KG1 (cell line): Measurements from ENCODE around the gene PPM1H.
"Not testable (repeated sequence)": the region's sequence is repeated elsewhere in the genome, so short reads cannot be mapped to it uniquely, and the experiment has no call there.

ENCODE experiments used
- DNase-seq: peaks from one replicate; lab custom pipeline; 2025; lab: John Stamatoyannopoulos, UW

The PPM1H gene

GRCh38 chr12:62908674-62909073 is 26.3 kb downstream of the PPM1H start:
- DNase-seq = no peak

DNA sequence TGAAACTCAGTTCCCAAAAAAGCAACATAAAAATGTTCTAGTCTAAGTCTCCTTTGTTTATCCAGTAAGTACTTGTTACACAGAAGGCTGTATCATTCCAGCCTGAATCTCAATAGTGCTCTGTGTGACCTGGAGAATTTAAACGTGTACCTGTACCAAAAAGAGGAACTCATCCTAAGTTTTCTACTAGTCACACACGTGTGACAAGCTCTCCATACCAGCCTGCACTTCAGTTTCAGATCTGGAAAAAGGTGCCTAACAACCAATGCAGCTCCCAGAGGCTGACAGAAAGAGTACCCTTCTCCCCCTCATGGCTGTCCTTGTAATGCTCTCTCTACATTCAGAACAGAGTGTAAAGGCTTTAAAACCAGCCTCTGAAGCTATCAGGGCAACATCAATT is 27.4 kb downstream of the PPM1H start:
- DNase-seq = no peak

GRCh38 chr12:62907078-62907477 is 27.9 kb downstream of the PPM1H start:
- no peak for DNase-seq

DNA sequence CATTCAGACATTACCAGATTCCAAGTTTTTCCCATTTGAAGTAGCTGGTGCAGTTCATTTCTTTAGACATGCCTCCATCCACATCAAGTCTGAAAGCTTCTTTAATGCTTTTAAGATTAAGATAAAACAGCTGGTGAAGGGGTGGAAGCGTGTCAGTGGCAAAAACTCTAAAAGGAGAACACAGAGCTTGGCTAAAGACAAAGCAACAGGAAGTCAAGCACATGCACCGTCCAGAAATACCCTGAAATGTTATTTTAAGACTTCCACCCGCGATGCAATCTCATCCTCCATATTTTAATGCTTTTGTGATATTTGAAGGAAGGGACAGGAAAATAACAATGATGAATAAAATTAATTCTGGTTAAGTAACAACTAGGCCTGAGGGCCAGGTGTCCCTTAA is 31.8 kb downstream of the PPM1H start:
- no peak for DNase-seq

- DNase-seq = no peak
These were observed 34.2 kb downstream of the PPM1H start for GRCh38 chr12:62900686-62901272.

DNA sequence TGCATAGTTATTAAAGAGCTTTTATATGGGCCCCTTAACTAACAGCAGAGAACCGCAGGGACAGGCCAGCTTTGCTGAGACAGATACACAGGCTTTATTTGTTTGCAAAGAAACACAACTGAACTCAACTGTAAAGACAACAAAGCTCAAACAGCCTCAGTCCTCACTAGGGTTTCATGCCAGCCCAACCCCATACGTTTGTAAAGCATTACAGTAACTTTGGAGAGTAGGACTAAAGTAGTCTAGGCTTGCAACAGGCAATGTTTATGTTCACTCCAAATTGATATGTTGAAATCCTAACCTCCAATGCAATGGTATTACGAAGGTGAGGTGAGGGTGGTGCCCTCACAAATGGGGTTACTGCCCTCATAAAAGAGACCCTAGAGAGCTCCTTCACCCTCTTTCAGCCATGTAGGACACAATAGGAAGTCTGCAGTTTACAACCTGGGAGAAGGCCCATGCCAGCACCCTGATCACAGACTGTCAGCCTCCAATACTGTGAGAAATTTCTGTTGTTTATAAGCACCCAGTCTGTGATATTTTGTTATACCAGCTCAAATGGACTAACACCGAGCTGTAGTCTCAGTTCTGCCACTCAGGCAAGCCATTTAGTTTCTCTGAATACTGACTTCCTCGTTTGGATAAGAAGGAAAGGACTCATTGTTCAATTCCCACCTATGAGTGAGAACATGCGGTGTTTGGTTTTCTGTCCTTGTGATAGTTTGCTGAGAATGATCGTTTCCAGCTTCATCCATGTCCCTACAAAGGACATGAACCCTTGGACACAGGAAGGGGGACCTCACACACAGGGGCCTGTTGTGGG is 35.2 kb downstream of the PPM1H start:
- no peak for DNase-seq

- DNase-seq = no peak
These were observed 36.4 kb downstream of the PPM1H start for GRCh38 chr12:62898526-62898925.

- DNase-seq = no peak
These were observed 39.5 kb downstream of the PPM1H start for GRCh38 chr12:62895351-62895877.

DNA sequence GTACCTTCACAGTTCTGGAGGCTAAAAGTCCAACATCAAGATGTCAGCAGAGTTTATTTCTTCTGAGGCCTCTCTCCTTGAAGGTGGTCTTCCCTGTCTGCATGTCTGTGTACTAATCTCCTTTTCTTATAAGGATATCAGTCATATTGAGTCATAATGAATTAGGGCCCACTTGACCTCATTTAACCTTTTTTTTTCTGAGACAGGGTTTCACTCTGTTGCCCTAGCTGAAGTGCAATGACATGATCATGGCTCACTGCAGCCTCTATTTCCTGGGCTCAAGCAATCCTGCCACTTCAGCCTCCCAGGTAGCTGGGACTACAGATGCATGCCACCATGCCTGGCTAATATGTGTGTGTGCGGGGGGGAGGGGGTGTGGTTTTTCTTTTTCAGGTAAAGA is 41.7 kb downstream of the PPM1H start:
- no peak for DNase-seq

- DNase-seq = no peak
These were observed 43.0 kb downstream of the PPM1H start for GRCh38 chr12:62891805-62892549.

GRCh38 chr12:62888454-62889110 is 46.4 kb downstream of the PPM1H start:
- DNase-seq = no peak

- no peak for DNase-seq
These were observed 48.2 kb downstream of the PPM1H start for GRCh38 chr12:62886796-62887195.

DNA sequence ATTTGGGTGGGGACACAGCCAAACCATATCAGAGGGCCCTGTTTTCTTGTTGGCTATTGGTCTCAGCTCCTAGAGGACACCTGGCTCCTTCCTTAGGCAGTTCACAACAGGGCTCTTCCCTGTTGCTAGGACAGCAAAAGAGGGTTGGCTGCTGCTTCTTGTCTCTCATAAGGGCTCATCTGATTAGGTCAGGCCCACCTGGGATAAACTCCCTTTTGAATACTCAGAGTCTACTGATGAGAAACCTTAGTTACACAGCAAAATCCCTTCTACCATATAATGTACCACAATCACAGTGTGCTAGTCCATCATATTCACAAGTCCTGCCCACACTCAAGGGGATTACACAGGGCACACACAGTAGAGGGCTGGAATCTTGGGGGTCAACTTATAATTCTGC is 49.7 kb downstream of the PPM1H start:
- DNase-seq = no peak

GRCh38 chr12:62884832-62885231 is 50.1 kb downstream of the PPM1H start:
- not testable (repeated sequence) for DNase-seq

DNA sequence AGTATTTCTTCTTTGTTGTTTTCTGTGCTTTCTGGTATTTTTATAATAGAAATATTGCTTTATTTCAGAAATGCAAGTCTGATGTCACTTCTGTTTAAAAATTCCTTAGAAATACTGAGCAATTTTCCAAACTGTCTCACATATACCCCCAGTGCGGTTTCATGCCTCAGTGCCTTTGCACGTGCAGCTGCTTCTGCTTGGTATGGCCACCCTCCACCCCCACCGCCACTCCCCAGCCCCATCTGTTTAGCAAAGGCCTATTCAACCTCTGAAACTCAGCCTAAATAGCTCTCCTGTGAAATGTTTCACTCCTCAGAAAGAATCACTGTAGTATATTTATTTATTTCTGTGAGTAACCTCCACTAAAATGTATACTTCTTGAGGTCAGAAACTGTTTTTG is 52.3 kb downstream of the PPM1H start:
- DNase-seq = no peak

DNA sequence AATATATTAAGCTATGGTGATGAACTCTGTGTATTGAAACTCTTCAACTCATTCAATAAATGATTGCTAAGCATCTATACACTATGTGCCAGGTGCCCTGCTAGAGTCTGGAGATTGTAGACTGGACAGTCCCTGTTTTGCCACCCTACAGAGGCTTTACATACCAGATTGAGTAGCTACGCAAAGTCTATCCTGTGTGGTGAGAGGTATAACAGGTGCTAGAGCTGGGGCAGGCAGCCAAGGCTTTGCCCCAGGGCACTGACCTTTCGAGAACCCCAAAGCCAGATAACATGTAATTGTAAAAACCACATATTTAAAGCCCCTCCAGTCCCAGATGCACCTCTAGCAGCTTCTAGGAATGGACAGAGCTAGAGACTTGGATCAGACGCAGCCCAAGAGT is 52.8 kb downstream of the PPM1H start:
- no peak for DNase-seq

- DNase-seq = no peak
These were observed 55.3 kb downstream of the PPM1H start for GRCh38 chr12:62879691-62880090.

DNA sequence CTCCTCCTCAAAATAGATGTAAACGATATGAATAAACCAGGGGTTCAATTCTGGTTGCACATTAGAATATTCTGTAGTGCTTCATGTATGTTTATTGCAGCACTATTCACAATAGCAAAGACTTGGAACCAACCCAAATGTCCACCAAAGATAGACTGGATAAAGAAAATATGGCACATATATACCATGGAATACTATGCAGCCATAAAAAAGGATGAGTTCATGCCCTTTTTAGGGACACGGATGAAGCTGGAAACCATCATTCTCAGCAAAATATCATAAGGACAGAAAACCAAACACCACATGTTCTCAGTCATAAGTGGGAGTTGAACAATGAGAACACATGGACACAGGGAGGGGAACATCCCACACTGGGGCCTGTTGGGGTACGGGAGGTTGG is 55.7 kb downstream of the PPM1H start:
- DNase-seq = not testable (repeated sequence)

DNA sequence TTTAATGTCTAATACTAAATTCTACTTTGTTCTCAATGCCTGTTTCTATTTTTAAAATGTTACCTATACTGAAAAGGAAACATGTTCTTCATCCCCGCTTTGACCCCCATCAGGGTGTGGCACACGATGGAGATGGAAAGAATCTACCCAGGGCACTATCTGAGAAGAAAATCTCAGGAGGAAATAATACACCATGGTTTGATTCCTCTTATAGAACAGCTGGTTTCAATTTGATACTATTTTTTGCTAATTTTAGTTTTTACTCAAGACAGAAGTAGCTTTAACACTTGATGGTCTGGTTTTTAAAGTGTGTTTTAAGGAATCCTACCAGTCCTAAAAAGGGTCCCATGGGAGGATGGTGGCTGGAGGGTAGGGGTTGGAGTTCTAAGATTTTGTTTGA is 56.7 kb downstream of the PPM1H start:
- DNase-seq = no peak

DNA sequence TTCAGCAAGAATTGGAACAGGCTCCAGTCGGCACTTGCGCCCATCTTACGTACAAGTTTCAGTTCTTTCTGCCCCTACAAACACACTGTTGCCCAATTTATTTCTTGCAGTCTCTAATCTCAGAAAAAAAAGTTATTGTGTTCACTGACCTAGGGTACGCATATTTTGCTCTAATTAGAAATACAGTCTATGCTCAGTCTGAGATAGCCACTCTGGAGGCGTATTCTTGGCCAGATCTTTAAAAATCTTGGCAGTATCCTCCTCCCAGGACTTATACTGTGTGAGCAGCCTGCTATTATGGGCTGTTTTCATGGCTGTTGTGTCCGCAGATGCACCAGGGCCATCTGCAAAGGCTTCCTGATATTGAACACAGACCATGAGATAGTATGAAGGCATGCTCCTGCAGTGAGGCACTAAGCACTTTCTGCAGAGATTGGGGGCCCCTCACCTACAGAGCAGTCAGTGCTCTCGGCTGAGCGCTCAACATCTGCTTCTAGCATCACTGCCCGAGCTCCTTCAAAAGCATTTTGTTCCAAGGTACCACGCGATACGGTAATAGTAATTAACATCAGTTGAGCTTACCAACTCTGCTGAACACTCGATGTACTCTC is 57.9 kb downstream of the PPM1H start:
- no peak for DNase-seq

GRCh38 chr12:62873826-62874448 is 61.0 kb downstream of the PPM1H start:
- DNase-seq = no peak
